ENCODE data around the gene NCK2.

NCK2 gene

GRCh38 chr2:105822186-105822585 is 77.5 kb downstream of the NCK2 start:
- Histone ChIP-seq H3K4me2 (ENCODE audit: low read length) (no peak overlapping the region), H3K27ac (ENCODE audit: low read depth, low read length, poor library complexity, severe bottlenecking) (no peak overlapping the region), H3K79me2 (ENCODE audit: insufficient read depth, low read length) (no peaks in the 10 kb centered on the region), H2AFZ (ENCODE audit: low read length) (no peak overlapping the region), H4K20me1 (ENCODE audit: insufficient read depth, low read length) (no peaks in the 10 kb centered on the region), H3K9ac (ENCODE audit: low read length) (no peak overlapping the region), H3K27me3 (ENCODE audit: insufficient read depth, low read length) (no peaks in the 10 kb centered on the region), H3K4me3 (ENCODE audit: low read depth, low read length, poor library complexity, severe bottlenecking) (no peak overlapping the region), H3K9me3 (ENCODE audit: low read length) (no peaks in the 10 kb centered on the region), H3K36me3 (ENCODE audit: insufficient read depth, low read length) (no peaks in the 10 kb centered on the region), H3K9me2 (ENCODE audit: low read depth, low read length) (no peaks in the 10 kb centered on the region), H3K4me1 (ENCODE audit: insufficient read depth, low read length, severe bottlenecking) (no peaks in the 10 kb centered on the region), H3F3A (ENCODE audit: insufficient read depth, low read length) (no peaks in the 10 kb centered on the region)
- no peak for TF ChIP-seq EZH2 (IDR thresholded peaks at IDR 0.05; ENCODE audit: borderline replicate concordance, low read length)
- TF ChIP-seq, protein P1, sequence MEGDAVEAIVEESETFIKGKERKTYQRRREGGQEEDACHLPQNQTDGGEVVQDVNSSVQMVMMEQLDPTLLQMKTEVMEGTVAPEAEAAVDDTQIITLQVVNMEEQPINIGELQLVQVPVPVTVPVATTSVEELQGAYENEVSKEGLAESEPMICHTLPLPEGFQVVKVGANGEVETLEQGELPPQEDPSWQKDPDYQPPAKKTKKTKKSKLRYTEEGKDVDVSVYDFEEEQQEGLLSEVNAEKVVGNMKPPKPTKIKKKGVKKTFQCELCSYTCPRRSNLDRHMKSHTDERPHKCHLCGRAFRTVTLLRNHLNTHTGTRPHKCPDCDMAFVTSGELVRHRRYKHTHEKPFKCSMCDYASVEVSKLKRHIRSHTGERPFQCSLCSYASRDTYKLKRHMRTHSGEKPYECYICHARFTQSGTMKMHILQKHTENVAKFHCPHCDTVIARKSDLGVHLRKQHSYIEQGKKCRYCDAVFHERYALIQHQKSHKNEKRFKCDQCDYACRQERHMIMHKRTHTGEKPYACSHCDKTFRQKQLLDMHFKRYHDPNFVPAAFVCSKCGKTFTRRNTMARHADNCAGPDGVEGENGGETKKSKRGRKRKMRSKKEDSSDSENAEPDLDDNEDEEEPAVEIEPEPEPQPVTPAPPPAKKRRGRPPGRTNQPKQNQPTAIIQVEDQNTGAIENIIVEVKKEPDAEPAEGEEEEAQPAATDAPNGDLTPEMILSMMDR (IDR thresholded peaks at IDR 0.05; ENCODE audit: low read length), result no peak

DNA sequence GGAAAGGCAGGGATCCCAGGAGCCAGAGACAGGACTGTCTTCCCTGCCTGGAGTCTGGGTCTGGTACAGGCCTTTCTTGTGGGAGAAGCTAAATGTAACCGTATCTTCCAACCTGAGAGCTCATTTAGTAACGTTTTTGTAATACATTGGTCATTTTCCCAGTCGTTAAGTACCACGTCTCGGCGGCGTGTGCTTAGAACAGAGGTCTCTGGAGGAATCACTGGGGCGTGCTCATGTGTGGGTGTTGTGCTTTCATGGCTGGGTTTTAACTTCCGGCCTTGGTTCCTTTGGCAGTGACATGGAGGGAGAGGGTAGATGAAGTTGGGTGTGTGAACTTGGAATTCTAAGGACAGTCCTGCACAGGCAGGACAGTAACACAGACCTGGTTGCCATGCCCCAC is 79.7 kb downstream of the NCK2 start:
- Histone ChIP-seq H3K27ac (ENCODE audit: low read depth, low read length, poor library complexity, severe bottlenecking) (no peak overlapping the region), H3K9ac (ENCODE audit: low read length) (no peak overlapping the region), H3K4me1 (ENCODE audit: insufficient read depth, low read length, severe bottlenecking) (no peaks in the 10 kb centered on the region), H3F3A (ENCODE audit: insufficient read depth, low read length) (no peaks in the 10 kb centered on the region), H3K27me3 (ENCODE audit: insufficient read depth, low read length) (no peaks in the 10 kb centered on the region), H2AFZ (ENCODE audit: low read length) (no peak overlapping the region), H3K9me2 (ENCODE audit: low read depth, low read length) (no peaks in the 10 kb centered on the region), H4K20me1 (ENCODE audit: insufficient read depth, low read length) (no peaks in the 10 kb centered on the region), H3K9me3 (ENCODE audit: low read length) (no peaks in the 10 kb centered on the region), H3K4me3 (ENCODE audit: low read depth, low read length, poor library complexity, severe bottlenecking) (no peak overlapping the region), H3K79me2 (ENCODE audit: insufficient read depth, low read length) (no peaks in the 10 kb centered on the region), H3K4me2 (ENCODE audit: low read length) (no peak overlapping the region), H3K36me3 (ENCODE audit: insufficient read depth, low read length) (no peaks in the 10 kb centered on the region)
- TF ChIP-seq EZH2 (IDR thresholded peaks at IDR 0.05; ENCODE audit: borderline replicate concordance, low read length), result no peak
- TF ChIP-seq, protein P1 (IDR thresholded peaks at IDR 0.05; ENCODE audit: low read length), result no peak

GRCh38 chr2:105827351-105828096 is 82.8 kb downstream of the NCK2 start:
- Histone ChIP-seq H3K27me3 (ENCODE audit: insufficient read depth, low read length) (no peaks in the 10 kb centered on the region), H3K79me2 (ENCODE audit: insufficient read depth, low read length) (no peaks in the 10 kb centered on the region), H3K4me2 (ENCODE audit: low read length) (no peak overlapping the region), H3K4me3 (ENCODE audit: low read depth, low read length, poor library complexity, severe bottlenecking) (no peak overlapping the region), H3K36me3 (ENCODE audit: insufficient read depth, low read length) (no peaks in the 10 kb centered on the region), H3K27ac (ENCODE audit: low read depth, low read length, poor library complexity, severe bottlenecking) (no peak overlapping the region), H3K4me1 (ENCODE audit: insufficient read depth, low read length, severe bottlenecking) (no peaks in the 10 kb centered on the region), H2AFZ (ENCODE audit: low read length) (no peak overlapping the region), H3K9ac (ENCODE audit: low read length) (no peak overlapping the region), H3K9me3 (ENCODE audit: low read length) (no peaks in the 10 kb centered on the region), H3F3A (ENCODE audit: insufficient read depth, low read length) (no peaks in the 10 kb centered on the region), H4K20me1 (ENCODE audit: insufficient read depth, low read length) (no peaks in the 10 kb centered on the region), H3K9me2 (ENCODE audit: low read depth, low read length) (no peaks in the 10 kb centered on the region)
- TF ChIP-seq EZH2 (IDR thresholded peaks at IDR 0.05; ENCODE audit: borderline replicate concordance, low read length), result no peak
- TF ChIP-seq, protein P1 (IDR thresholded peaks at IDR 0.05; ENCODE audit: low read length), result no peak
